Measurements from ENCODE around the gene F11R. TPM values are rescaled to one million over a fixed set of nuclear protein-coding genes. Genes with fewer than 3 reads are reported as not detected.
"Not testable (repeated sequence)": the region's sequence is repeated elsewhere in the genome, so short reads cannot be mapped to it uniquely, and the experiment has no call there.

Gene F11R
- total and polyA plus RNA-seq, 9 donors = 14.8 to 68.5 (median 34.9) TPM

GRCh38 chr1:161066694-161067093 lies 45.7 kb upstream of the F11R start:
- no peak for DNase-seq
- no peaks in the 10 kb centered on the region for H3K9me3 ChIP-seq
- TF ChIP-seq, protein P1, sequence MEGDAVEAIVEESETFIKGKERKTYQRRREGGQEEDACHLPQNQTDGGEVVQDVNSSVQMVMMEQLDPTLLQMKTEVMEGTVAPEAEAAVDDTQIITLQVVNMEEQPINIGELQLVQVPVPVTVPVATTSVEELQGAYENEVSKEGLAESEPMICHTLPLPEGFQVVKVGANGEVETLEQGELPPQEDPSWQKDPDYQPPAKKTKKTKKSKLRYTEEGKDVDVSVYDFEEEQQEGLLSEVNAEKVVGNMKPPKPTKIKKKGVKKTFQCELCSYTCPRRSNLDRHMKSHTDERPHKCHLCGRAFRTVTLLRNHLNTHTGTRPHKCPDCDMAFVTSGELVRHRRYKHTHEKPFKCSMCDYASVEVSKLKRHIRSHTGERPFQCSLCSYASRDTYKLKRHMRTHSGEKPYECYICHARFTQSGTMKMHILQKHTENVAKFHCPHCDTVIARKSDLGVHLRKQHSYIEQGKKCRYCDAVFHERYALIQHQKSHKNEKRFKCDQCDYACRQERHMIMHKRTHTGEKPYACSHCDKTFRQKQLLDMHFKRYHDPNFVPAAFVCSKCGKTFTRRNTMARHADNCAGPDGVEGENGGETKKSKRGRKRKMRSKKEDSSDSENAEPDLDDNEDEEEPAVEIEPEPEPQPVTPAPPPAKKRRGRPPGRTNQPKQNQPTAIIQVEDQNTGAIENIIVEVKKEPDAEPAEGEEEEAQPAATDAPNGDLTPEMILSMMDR (IDR thresholded peaks at IDR 0.05) = no peak
- TF ChIP-seq POLR2A (IDR thresholded peaks at IDR 0.05) (no peak), EP300 (IDR thresholded peaks at IDR 0.05) (no peak)
- no peaks in the 10 kb centered on the region for H3K27me3 ChIP-seq
- no peaks in the 10 kb centered on the region for H3K4me1 ChIP-seq (ENCODE audit: insufficient read depth)
- intact Hi-C loops (cut with DNase I) = no loop called here
- H3K36me3 ChIP-seq = no peaks in the 10 kb centered on the region
- no peak overlapping the region for H3K4me3 ChIP-seq
- WGBS, 3 donors = 60 to 65% (median 62%) methylated on average over 3 of the region's 3 CpGs
- no peak overlapping the region for H3K27ac ChIP-seq

DNA sequence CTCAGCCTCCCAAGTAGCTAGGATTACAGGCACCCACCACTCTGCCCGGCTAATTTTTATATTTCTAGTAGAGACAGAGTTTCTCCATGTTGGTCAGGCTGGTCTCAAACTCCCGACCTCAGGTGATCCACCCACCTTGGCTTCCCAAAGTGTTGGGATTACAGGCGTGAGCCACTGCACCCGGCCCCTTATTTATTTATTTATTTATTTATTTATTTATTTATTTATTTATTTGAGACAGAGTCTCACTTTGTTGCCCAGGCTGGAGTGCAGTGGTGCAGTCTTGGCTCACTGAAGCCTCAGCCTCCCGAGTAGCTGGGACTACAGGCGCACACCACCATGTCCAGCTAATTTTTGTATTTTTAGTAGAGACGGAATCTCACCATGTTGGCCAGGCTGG lies 44.7 kb upstream of the F11R start:
- DNase-seq; H3K9me3 ChIP-seq; intact Hi-C loops (cut with DNase I); H3K36me3 ChIP-seq; H3K27ac ChIP-seq; H3K27me3 ChIP-seq; H3K4me3 ChIP-seq; H3K4me1 ChIP-seq (ENCODE audit: insufficient read depth): not testable (repeated sequence)
- 88 to 91% (median 91%) methylated on average over 7 of the region's 7 CpGs for WGBS, 3 donors

GRCh38 chr1:161063936-161064335 lies 43.0 kb upstream of the F11R start:
- intact Hi-C loops (cut with DNase I); H3K4me1 ChIP-seq (ENCODE audit: insufficient read depth); H3K27me3 ChIP-seq; H3K27ac ChIP-seq; H3K9me3 ChIP-seq; H3K36me3 ChIP-seq; DNase-seq; H3K4me3 ChIP-seq: not testable (repeated sequence)
- 57 to 58% (median 58%) methylated on average over 6 of the region's 6 CpGs for WGBS, 3 donors

DNA sequence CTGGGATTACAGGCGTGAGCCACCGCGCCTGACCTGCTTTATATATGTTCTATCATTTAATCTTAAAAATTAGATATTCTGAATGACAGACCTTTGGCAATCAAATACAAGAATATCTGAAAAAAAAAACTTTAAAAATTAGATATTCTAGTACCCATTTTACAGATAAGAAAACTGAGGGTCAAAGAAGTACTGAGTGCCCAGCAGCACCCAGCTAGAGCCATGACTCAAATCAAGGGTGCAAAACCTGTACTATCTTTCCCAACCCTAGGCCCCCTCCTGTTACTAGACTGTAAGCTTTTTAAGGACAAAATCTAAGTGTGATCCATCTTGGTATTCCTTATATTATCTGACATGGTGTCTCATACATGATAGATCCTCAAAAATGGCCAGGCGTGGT lies 40.5 kb upstream of the F11R start:
- H3K27ac ChIP-seq = no peak overlapping the region
- no peak for DNase-seq
- H3K27me3 ChIP-seq = no peaks in the 10 kb centered on the region
- TF ChIP-seq POLR2A (IDR thresholded peaks at IDR 0.05) (no peak), EP300 (IDR thresholded peaks at IDR 0.05) (no peak)
- H3K4me3 ChIP-seq = no peak overlapping the region
- H3K9me3 ChIP-seq = no peaks in the 10 kb centered on the region
- H3K4me1 ChIP-seq (ENCODE audit: insufficient read depth) = no peaks in the 10 kb centered on the region
- WGBS, 3 donors = 91 to 97% (median 94%) methylated on average over 4 of the region's 4 CpGs
- no peaks in the 10 kb centered on the region for H3K36me3 ChIP-seq
- intact Hi-C loops (cut with DNase I) = no loop called here

DNA sequence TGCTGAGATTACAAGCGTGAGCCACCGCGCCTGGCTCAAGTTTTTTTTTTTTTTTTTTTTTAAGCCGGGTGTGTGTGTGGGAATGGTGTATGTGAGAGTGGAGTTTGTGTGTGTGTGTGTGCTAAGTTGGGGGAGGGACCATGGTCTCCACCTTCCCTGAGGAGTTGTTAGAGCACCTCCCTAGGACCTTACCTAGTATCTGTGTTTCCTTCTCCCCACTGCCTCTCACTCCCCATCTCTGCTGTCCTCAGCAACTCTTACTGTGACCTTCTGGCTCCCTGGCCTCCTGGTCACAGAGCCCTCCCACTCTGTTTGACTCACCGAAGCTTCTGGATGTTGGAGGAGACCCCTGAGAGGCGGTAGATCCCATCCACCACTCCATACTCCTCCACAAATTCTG lies 38.3 kb upstream of the F11R start:
- TF ChIP-seq POLR2A (IDR thresholded peaks at IDR 0.05) (no peak), EP300 (IDR thresholded peaks at IDR 0.05) (no peak)
- TF ChIP-seq, protein P1 (IDR thresholded peaks at IDR 0.05) = no peak
- Histone ChIP-seq H3K4me1 (ENCODE audit: insufficient read depth) (no peaks in the 10 kb centered on the region), H3K27ac (no peak overlapping the region)

DNA sequence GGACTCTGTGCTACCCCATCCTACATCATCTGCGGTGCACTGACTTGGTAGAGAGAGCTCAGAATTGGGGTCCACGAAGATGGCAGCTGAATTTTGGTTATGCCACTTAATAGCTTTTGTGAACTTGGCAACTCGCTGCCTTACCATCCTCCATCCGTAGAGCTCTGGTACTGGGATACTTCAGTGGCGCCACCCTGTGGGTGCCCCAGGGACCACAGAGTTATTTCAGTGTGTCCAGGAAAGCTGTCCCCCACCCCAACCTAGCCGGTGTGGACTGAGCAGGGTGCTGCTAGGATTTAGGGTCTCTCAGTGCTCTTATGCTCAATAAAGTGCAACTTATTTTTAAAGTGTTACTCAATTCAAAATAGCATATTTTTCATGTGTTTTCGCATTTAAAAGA lies 33.9 kb upstream of the F11R start:
- Histone ChIP-seq H3K27me3 (no peaks in the 10 kb centered on the region), H3K9me3 (no peaks in the 10 kb centered on the region), H3K4me1 (ENCODE audit: insufficient read depth) (no peaks in the 10 kb centered on the region), H3K4me3 (no peak overlapping the region), H3K36me3 (no peaks in the 10 kb centered on the region), H3K27ac (no peak overlapping the region)
- TF ChIP-seq, protein P1 (IDR thresholded peaks at IDR 0.05) = no peak
- TF ChIP-seq POLR2A (IDR thresholded peaks at IDR 0.05) = no peak
- no peak for TF ChIP-seq EP300 (IDR thresholded peaks at IDR 0.05)
- no peak for DNase-seq
- intact Hi-C loops (cut with DNase I) = no loop called here
- 75 to 90% (median 78%) methylated on average over 7 of the region's 7 CpGs for WGBS, 3 donors

More for the DNA sequence above, 38.3 kb upstream of the F11R start:
- DNase-seq = no peak
- no peaks in the 10 kb centered on the region for H3K27me3 ChIP-seq
- WGBS, 3 donors = 43 to 71% (median 56%) methylated on average over 6 of the region's 6 CpGs
- no peak overlapping the region for H3K4me3 ChIP-seq
- no peaks in the 10 kb centered on the region for H3K36me3 ChIP-seq
- intact Hi-C loops (cut with DNase I) = no loop called here
- no peaks in the 10 kb centered on the region for H3K9me3 ChIP-seq
